HG02642 (cell line): Measurements from ENCODE around the gene AGER.
"Not testable (repeated sequence)": the region's sequence is repeated elsewhere in the genome, so short reads cannot be mapped to it uniquely, and the experiment has no call there.

ENCODE experiments used
- ATAC-seq: cut with Tn5 transposase; IDR thresholded peaks from one replicate; pipeline ENCODE4 v1.9.1; 2021; ENCODE audit warnings: mild to moderate bottlenecking; ENCODE audit not compliant: unreplicated experiment, poor library complexity

Gene AGER

DNA sequence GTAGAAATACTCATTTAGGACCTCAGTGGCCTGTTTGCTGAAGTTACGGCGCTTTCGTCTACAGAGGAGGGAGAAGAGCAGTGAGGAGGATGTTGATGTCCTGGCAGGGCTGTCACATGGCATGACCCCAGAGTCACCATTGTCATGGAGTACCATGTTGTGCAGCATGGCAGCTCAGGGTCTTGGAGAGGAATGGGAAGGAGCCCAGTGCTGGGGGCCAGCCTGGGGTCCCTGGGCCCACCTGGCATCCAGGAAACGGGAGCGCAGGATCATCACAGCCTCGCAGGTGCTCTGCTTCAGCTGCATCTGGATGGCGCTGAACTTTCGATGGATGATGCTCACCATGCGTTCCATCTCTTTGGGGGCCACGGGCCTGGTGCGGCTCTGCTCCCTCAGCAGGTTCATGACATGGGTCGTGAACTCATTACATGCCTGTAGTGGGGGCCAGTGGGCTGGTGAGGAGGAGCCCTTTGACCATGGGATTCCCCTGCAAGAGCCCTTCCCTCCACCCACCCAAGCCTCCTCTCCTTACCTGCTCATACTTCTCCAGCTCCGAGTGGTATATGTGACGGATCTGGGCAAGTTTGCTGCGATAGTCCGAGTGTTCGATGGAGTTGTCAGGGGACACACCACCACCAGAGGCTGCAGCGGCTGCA, 3.8 kb upstream of the AGER start:
- ATAC-seq, result not testable (repeated sequence)

DNA sequence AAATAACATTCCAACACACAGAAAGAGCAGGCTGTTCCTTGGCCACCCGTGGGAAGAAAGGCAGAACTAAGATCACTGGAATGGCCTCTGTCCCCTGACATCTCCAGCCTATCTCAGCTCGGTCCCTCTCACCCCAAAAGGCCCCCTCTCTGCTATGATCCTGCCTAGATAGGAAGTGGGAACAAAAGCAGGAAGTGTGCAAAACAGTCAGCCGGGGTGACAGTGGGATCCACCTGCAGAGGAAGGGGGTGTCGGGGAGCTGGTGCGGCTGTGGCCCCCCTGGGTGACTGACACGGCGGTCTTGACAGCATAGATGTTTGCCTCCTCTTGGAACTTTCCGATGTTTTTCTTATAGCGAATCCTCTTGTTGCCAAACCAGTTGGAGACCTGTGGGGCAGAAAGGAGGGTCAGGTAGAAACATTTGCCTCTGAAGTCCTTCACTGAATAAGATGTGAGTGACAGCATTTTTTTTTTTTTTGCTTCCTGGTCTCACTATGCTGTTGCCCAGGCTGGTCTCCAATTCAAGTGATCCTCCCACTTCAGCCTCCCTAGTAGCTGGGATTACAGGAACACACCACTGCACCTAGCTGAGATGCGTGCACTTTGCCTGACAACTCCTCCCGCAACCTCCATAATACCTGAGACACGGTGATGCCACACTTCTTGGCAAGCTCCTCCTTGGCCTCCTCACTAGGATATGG, 3.1 kb upstream of the AGER start:
- ATAC-seq, result no peak

DNA sequence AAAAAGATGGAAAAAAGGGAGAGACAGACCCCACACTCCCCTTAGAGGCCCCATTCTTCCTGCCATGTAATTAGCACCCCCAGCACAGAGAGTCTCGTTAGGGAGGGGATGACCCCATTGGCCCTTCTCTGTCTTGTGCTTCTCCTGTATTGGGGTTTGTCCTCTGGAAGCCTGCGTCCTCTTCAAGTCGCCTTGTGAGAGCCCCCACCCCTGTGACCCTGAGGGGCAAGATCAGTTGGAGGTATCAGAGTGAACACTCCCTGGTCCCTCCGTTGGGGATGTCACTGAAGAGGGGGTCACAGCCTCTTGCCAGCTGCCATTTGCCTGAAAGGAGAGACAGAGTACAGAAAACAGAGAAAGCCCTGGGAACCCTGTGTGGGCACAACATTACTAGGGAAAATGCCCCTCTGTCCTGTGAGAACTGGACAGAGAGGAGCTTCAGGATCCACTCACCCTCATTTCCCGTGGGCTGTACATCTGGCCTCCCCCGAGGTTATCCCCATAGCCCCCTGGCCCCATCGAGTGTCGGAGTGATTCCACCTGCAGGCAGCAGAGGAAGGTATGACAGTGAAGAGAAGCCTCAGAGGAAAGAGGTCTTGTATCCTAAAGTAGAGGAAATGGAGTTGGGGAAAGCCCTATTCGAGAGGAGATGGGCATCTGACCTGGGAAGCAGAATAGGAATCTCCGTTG, 2.2 kb upstream of the AGER start:
- ATAC-seq, result not testable (repeated sequence)

DNA sequence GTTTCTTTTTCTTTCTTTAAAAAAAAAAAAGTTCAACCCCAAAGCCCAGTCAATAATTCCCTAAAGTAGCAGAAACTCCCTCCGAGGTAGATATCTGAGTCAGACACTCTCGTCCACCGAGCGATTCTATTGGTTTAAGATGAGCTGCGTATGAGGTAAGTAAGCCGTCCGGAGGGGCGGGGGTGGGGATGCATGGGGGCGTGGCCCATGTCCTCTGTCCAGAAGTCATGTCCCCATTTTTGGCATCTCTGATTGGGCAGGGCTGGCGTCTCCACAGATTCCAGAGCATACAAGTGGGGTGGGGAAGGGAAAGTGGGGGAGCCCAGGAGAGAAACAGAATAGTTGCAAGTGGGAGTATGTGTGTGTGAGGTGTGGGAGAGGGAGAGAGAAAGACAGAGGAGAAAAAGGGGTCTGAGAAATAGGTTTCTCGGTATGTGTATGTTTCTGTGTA, 1.7 kb upstream of the AGER start:
- ATAC-seq, result not testable (repeated sequence)

- ATAC-seq, result no peak
Measured at GRCh38 chr6:32183483-32184083, 470 bp downstream of the AGER start.

- ATAC-seq, result no peak
Measured at GRCh38 chr6:32183030-32183429, 1.0 kb downstream of the AGER start.

GRCh38 chr6:32182555-32182981, 1.5 kb downstream of the AGER start:
- no peak for ATAC-seq

GRCh38 chr6:32181915-32182529, 2.0 kb downstream of the AGER start:
- ATAC-seq, result no peak

GRCh38 chr6:32181148-32181702, 2.8 kb downstream of the AGER start:
- no peak for ATAC-seq

GRCh38 chr6:32179766-32180405, 4.2 kb downstream of the AGER start:
- no peak for ATAC-seq

DNA sequence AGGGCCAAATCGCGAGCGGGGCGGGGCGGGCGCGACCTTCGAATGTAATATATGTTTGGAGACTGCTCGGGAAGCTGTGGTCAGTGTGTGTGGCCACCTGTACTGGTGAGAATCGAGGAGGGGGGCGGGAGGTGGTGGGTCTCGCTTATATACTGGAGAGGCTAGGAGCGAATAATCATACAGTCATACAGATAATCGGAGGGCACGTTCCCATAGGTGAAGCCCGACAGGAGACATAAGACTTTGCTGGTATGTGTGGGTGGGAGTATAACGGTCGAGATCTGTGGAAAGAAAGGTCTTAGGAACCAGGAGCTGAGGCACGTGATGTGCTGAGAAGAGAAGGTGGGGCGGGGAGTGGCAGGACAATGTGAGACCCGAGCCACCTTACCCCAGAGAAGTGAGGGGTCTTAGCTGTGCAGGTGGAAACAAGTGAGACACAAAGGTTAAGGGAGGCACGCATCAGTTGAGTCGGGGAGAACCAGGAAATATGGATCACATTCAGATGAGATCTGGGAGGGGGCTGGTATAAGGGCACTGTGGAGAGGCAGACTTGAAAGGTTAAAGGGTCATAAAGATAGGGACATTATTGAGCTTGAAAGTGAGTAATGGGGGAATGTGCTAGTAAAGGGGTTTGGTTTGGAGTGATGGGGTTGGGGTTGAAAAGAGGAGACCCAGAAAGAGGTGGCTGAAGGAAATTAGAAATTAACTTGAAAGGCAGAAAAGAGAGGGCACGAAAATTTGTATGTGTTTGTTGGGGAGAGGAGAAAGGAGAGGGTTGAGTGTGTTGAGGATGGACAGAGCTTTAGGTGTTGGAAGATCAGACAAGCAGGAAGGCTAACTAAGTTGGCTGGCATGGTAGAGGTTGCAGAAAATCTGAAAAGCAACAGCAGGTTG, 5.3 kb downstream of the AGER start:
- ATAC-seq, result no peak

DNA sequence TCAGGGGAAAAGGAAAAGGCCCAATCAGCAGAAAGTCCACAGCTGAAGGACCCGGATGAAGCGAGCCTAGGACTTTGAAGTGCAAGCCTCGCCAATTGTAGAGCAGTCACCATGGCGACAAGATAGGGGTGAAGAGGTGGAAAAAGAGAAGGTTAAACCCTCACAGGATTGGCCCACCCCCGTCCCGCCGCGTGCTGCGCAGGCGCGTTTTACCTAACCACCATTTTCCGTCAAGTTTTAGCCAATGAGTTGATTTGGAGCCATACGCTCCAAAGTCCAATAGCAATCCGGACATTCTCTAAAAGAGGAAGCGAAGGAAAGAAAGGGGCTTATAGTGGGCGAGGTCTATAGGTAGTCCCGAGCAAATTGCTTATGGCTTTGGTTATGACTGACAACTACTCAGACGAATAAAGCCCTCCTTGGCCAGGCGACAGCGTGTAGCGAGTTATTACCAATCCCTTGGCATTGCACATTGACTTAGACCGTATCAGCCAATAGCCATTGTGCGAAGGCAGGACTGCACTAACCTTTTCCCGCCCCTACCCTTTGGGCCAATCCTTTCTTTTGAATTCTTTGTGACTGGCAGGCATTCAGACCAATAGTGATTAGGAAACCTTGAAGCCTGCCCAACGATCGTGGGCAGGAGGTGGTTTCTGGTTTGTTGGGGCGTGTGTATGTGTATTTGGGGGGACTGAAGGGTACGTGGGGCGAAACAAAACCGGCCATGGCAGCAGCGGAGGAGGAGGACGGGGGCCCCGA, 6.1 kb downstream of the AGER start, which contains the start of gene RNF5:
Gene RNF5, plus strand, starts transcription at position 618 of the 759 bp plus-strand sequence. Its CDS starts 107 bp downstream, at position 725.
- peak; percentile 79 for ATAC-seq

DNA sequence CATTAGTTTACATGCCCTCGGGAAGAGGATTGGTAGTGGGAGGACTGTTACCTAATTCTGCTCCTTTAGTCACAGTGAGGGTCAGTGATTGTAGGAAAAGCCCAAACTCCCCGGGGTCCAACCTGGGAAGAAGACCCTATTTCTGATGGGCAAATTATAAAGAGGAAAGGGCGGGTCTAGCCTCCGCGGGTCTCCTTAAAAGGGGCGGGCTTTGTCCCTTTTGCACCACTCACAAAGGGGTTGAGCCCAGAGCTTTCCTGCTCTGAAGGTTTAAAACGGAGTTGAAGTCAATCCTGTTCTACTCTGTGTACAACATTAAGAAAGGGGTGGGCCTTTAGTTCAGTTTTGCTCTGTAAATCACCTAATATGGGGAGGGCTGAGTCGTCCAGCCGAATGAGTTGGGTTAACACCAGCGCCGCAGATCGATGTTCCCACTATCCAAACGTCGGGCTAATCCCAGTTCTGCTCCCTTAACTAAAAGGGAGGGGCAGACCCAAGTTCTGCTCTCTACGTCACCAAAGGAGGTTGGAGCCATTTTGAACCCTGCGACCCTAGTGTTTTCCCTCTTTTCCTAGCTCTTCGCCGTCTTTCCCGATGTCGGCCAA, 6.8 kb downstream of the AGER start:
- ATAC-seq, result peak; percentile 1

DNA sequence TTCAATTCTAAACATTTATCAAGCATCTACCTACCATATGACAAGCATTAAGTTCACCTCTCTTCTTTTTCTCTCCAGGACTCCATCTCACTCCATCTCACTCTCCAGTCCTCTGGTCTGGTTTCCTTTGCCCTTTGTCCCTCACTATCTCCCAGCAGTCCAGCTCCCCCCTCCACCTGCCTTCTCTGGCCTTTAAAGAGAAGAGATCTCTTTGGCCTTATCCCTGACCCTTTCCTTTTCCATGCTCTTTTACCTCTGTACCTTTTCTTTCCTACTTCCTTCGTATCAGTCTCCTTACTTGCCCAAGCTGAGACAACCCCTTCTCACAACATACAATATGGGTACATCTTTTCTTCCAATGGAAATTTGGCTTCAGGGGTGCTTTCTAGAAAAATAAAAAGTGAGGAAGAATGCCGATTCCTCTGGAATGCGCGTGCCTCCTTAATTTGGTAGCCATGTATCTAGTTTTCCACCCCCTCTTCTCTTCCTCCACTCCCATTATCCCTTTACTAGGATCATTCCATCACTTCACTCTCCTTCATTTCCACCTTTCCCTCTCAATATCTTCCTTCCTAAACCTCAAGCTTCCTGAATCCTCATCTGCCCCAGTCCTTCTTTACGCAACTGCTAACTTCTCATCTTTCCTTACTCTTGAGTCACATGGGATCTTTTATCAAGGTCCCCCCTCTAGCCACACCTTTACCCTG, 7.4 kb downstream of the AGER start:
- ATAC-seq, result no peak

DNA sequence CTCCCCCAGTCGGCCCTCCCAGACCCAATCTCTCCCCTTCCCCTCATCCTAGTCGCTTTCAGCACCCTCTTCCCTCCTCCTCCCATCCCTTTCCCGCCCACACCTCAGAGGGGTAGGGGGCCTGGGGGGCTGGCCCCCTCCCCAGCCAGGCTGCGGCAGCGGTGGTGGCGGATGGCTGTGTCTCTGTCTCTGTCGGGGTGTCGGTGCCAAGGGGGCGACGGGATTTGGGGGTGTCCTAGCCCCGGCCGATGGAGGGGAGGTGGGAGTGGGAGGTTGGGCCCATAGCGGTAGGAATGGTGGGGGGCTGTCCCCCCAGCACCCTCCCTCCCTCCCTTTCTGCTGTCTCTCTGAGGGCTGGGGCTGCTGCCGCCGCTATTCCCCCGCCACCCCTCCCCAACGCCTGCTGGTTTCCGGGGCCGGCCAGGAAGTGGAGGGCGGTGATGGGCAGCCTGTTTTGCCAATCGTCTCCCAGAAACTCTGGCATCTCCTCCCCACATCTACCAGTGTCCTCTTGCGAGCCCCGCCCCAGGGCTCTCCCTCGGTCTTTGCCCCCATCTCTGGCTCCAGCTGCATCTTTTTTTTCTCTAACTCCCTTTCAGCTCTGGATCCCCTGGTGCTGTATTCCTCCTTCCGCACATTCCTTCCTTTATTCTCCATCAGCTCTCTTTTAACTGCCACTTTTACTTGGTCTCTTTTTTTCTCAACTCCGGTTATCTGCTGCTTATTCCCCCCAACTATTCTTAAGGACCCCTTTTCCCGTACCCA, 8.2 kb downstream of the AGER start, which contains the start of gene AGPAT1:
Gene AGPAT1, minus strand, starts transcription at position 374 of the 765 bp plus-strand sequence. CDS start 4,588 bp downstream, outside the sequence.
- ATAC-seq, result peak; percentile 46

DNA sequence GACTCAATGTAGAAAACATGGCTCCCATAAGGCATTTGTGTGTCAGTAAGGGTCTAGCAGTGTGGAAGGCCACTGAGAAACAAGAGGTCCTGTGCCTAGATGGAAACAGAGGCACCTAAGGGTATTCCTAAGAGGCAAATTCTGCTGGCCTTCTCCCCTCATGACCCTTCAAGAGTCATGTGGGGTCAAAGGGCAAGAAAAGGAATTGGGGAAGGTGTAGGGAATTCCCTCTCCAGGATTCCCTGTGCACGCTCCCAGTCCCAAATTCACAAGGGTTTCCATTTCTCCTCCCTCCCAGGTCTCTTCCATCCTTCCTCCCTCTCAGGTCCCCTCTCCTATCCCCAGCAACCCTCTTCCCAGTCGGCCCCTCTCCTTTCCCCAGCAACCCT, 8.7 kb downstream of the AGER start:
- ATAC-seq, result no peak
